ENCODE data around the gene PLXDC1.
"Not testable (repeated sequence)": the region's sequence is repeated elsewhere in the genome, so short reads cannot be mapped to it uniquely, and the experiment has no call there.

PLXDC1 gene

GRCh38 chr17:39178536-39178935 lies 27.1 kb upstream of the PLXDC1 start:
- FAIRE-seq: no peak

DNA sequence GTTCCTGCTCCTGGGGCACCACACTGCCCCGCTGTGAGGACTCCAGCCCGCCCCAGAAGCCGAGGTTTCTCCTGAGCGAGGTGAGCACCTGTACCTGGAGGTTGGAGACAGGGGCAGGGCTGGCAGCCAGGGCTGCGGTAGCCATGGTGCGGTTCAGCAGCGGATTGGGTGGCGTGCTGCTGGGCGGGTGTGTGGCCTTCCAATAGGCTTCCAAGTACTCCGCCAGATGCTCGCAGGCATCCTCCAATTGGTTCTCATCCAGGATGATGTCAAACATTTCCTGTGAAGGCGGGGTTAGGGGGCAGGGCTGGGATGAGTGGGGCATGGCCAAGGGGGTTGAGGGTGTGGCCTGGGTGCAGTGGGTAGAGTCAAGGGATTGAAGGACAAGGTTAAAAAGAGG lies 25.8 kb upstream of the PLXDC1 start:
- FAIRE-seq: no peak

DNA sequence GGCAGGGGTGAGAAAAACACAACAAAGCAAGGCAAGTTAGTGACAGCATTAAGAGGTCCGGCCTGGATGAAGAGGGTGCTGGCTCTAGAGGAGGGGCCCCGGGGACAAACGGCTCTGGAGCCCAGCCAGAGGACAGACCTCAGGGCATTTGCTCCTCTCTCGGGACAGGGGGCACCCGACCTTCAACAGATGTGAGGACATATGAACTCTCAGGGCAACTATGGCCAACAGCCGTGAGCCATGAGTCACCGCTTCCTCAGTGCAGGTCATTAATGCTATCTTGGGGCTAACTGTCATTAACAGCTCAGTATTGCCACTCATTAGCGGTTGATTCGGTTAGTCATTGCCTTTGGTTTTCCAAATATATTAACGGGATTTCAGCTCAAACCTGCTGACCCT lies 24.3 kb upstream of the PLXDC1 start:
- no peak for FAIRE-seq

DNA sequence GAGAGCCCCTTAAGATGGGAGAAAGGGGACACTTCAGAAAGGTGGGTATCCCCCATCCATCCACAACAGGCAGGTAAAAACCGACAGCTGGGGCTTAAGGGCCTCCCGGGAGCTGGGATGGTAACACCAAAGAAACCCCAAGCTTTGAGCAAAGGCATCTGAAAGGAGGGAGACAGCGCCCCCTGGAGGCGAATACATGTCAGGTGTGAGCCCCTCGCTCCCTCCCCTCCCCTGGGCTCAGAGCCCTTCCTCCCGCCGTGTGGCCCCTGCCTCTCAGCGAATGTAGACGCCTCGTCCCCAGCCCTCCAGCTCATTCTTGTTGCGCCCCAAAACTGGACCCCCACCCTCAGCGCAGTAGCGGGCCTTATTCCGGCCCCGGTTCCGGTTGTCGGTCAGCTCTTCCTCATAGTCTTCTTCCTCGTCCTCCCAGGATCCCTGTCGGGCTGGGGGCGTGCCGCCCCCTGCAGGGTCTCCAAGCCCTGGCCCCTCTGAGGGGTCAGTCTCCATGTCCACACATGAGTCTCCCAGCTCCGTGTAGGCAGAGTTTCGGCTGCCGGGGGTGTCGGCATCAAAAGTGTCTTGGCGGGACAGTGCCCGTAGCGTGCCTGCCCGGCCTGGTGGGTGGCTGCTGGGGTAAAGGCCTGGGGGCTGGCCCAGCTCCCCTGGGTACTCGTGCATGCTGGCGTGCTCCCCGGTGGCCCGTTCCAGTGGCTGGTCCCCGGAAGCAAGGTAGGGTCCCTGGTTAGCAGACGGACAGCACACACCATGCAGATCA lies 23.7 kb upstream of the PLXDC1 start:
- FAIRE-seq: no peak

DNA sequence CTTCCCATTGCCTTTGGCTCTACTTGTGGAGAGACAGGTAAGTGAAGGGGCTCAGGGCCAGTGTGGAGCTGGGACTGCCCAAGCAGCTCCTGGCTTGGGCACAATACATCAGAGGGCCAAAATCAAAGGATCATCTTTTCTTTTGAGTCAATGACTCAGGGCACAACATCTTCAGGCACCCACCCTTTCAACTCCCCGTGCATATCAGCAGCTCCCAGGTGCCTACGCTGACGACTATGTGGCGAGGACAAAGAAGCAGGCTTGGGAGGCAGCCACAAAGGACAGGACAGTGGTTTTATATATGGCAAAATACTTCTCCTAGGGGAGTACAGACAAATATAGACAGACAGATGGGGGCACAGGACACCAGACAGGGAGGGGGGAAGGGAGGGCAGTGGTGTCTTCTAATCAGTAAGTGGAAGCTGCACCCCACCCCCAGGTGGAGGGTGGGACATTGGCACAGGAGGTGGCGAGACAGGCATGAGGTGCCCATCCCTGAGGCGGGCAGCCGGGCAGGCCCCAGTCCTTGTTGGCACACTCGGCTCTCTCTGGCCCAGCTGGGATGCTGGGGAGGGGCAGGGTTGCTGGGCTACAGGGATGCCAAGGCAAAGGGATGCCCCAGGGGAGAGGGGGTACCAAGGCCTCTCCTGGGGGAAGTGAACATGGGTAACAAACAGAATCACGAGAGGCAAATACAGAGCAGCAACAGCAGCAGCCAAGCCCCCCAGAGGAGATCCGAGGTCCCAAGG lies 22.3 kb upstream of the PLXDC1 start:
- no peak for FAIRE-seq

GRCh38 chr17:39173080-39173479 lies 21.6 kb upstream of the PLXDC1 start:
- FAIRE-seq: no peak

- FAIRE-seq: no peak
Measured at GRCh38 chr17:39171933-39172332, 20.5 kb upstream of the PLXDC1 start.

DNA sequence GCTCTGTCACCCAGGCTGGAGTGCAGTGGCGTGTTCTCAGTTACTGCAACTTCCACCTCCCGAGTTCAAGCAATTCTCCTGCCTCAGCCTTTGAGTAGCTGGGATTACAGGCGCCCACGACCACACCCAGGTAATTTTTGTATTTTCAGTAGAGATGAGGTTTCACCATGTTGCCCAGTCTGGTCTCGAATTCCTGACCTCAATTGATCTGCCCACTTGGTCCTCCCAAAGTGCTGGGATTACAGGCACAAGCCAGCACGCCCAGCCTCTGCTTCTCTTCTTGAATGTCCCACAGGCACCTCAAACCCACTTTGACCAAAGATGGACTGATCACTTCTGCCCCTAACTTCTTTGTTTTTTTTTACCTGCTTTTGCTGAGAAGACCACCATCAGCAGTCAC lies 19.1 kb upstream of the PLXDC1 start:
- no peak for FAIRE-seq

GRCh38 chr17:39170109-39170508 lies 18.7 kb upstream of the PLXDC1 start:
- no peak for FAIRE-seq

DNA sequence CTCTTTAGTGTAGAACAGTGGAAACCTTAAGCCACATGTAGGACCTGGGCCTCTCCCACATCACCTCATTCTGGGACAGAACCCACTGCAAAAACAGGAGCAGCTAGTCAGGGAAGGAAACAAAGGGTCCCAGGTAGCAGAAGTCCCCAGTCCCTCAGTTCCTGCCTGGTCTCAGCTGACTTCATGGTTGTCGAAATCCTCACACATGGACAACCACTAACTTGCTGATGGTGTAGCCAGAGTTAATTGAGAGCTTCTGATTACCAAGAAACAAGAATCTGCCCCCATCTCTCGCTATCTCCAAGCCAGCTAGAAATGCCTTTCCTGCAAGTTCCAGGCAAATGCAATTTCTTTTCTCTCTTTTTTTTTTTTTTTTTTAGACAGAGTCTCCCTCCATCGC lies 18.1 kb upstream of the PLXDC1 start:
- no peak for FAIRE-seq

DNA sequence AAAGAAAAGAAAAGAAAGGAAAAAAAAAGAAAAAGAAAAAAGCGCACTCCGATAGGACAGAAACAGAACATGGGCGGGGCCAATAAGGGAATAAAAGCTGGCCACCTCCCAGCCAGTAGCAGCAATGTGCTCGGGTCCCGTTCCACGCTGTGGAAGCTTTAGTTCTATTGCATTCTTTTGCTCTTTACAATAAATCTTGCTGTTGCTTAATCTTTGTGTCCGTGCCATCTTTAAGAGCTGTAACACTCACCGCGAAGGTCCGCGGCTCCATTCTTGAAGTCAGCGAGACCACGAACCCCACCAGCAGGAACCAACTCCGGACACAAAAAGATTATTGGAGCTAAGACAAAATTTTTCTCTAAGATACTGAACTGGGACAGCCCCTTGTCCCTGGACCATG lies 17.7 kb upstream of the PLXDC1 start:
- no peak for FAIRE-seq

GRCh38 chr17:39168503-39168902 lies 17.1 kb upstream of the PLXDC1 start:
- FAIRE-seq: not testable (repeated sequence)

DNA sequence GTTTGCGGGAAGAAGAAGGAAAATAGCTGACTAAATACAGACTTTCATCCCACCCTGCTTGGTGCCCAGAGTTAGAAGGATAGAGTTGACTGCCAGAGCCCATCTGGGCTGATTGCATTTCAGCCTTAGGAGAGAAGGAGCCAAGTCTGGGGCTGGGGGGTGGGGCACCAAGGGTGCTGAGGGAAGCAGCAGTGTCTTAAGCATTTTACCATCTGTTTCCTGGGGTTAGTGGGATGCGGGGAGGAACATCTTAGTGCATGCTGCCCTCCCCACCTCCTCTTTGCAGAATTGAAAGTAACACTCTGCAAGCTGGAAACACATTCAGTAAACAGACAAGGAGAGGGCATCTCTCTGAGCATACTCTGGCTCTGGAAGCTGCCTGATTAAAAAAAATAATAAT lies 16.0 kb upstream of the PLXDC1 start:
- no peak for FAIRE-seq

DNA sequence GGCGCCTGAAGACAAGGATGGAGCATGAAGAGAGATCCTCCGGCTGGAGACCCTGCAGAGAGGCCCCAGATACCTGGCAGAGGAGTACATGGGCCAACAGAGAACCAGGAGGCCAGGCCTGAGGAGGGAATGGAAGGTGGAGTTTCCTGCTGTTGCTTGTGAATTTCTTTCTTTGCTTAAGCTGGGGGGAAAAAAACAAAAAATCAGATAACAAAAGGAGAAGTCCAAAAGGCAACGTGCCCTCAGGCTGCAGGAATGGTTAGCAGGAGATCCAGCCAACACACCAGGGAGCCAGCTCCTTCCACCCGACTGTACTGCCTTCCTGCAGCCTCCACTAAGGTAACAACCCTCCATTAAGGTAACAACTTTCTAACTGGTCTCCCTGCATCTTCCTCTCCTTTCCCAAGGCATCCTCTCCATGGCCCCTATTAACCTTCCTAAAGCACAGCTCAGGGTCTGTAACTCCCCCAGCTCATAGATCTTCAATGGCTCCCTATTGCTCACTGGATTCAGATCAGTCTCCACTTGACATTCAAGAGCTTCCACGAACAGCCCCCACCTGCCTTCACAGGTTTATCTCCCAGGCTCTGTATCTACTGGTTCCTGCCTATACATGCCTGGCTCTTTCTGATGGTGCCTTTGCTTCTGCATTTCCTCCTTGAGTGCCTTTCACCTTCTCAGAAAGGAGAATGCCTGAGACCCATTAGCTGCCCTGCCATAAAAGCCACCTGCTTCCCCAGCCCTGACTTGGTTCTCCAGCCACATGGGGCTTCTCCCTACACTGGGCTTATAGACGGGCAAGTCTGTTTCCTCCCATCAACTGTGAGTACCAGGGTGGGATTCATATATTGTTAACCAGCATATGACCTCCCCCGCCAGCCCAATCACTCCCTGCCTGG lies 15.2 kb upstream of the PLXDC1 start:
- no peak for FAIRE-seq

DNA sequence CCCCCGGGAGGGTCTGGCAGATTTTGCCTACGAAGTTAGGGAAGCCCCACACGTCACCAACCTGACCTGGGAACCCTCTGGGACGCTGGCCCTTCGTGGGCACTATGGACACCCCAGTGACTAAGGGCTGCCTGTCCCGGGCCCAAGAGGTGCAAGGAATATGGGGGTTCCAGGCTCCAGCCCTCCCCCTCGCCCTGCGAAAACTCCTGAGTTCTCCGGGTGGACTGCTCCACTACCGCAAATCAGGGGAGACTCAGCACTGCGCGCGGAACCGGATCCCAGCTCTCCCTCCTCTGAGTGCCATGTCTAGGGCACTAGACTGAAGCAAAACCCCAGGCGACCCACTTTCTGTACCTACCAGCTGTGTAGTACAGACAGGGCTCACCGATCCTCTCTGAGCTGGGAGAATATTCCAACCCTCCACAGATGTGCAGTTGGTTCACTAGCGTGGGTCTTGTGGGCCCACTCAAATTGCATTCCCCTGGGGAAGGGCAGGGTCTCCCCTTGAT lies 14.5 kb upstream of the PLXDC1 start, which contains the start of gene ARL5C:
Gene ARL5C, minus strand, starts transcription at position 321 of the 509 bp plus-strand sequence. CDS start 401 bp downstream, outside the sequence.
- no peak for FAIRE-seq

DNA sequence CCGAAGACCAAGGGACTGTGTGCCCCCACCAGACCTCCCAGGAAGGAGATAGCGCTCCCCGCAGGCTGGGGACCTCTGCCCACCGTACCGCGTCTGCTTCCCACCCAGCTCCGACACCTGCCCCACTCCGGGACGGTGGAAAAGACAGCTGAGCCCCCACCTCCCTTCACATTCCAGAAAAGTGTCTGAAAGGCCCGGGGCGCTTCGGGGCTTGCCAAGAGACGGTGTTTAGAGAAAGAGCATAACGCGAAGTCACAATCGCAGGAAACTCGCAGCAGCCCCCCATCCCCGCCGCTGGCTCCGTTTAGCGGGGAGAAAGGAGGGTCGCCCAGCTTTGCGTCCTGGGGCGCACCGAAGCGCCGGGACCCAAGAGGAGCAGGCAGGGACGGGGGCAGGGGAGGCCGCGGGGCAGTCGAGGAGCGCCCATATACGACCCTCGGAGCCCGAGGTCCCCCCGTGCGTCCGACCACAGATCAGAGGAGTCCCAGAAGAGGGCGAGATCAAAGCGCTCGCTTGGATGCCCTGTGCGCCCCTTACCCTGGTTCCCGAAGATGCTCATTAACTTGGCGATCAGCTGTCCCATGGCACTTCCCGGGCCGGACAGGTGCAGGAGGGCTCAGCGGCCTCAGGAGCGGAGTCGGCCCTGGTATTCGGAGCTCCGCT lies 13.9 kb upstream of the PLXDC1 start:
- no peak for FAIRE-seq

- no peak for FAIRE-seq
Measured at GRCh38 chr17:39164675-39165143, 13.3 kb upstream of the PLXDC1 start.

- no peak for FAIRE-seq
Measured at GRCh38 chr17:39161962-39162361, 10.5 kb upstream of the PLXDC1 start.

DNA sequence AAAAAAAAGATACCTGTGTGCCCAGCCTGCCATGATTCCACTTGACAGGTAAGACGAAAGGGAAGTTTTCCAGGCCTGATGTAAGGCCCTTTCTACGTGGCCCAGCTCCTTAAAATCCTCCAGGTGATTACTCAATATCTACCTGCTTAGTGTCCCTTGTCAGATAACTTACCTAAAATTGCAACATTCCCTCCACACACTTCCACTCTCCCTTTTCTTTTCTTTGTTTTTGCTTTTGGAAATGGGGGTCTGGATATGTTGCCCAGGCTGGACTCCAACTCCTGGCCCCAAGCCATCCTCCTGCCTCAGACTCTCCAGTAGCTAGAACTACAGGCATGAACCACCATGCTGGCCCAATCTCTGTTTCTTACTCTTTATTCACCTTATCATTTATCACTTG lies 7.2 kb upstream of the PLXDC1 start:
- no peak for FAIRE-seq

- no peak for FAIRE-seq
Measured at GRCh38 chr17:39156491-39156890, 5.1 kb upstream of the PLXDC1 start.

DNA sequence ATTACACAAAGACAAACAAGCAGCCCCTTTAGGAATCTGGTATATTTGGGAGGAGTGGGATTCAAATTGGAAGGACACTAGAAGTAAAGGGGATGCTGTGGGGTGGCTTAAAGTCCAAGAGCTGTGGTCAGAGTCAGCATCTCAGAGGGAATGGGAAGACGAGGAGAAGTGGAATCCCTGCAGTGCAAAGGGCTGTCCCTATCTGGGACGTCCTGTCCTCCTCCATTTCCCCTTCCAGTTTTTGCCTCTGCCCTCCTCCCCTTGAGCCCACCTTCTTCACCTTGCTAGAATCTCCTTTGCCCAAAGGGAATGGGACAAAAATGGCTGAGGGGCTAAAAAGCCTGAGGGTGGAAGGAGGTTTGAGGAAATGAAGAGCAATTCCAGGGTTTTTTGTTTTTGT lies 4.2 kb upstream of the PLXDC1 start:
- no peak for FAIRE-seq

GRCh38 chr17:39153599-39154051 lies 2.2 kb upstream of the PLXDC1 start:
- FAIRE-seq: no peak

All from endometrium (tissue), 2 donors.